AG04449 (cell line): Measurements from ENCODE around the gene ZNF32.
A peak's percentile ranks its signal among the peaks of the same experiment; 100 is the strongest.

ENCODE experiments used
- CTCF ChIA-PET: fragments of 350-600 bp; formaldehyde crosslinking; extraction: SDS; loops from one replicate; lab custom pipeline; 2021; ENCODE audit warnings: antibody characterized with exemption; lab: Yijun Ruan, JAX
- POLR2A ChIA-PET: fragments of 400-600, 350-600 bp; formaldehyde crosslinking; extraction: SDS; loops from one replicate; lab custom pipeline; 2020; ENCODE audit warnings: antibody characterized with exemption, inconsistent platforms; lab: Yijun Ruan, JAX
- DNase-seq: peaks from one replicate; pipeline ENCODE4 v3.0.0-alpha.2; 2010; ENCODE audit warnings: low read depth, low spot score
- H3K4me3 ChIP-seq: 2 replicates; pipeline ENCODE4 v1.5.1; 2011; ENCODE audit warnings: low read depth, mild to moderate bottlenecking, control low read depth, low read length
- CTCF ChIP-seq: IDR thresholded peaks from one replicate; pipeline ENCODE4 v1.5.1; 2011; ENCODE audit warnings: mild to moderate bottlenecking, moderate library complexity, low read length, control low read depth, inconsistent platforms; ENCODE audit not compliant: insufficient read depth; ENCODE audit errors: missing control alignments

Gene ZNF32

GRCh38 chr10:43671659-43672531 is 23.2 kb upstream of the ZNF32 start:
- ChIA-PET CTCF (interaction anchor here (0.8 to 6.6 kb wide), 19 partner anchors 8 to 1197 kb away, joined by 3 to 106 read pairs (median 5); partner anchors contain the start of gene CXCL12), POLR2A (no interaction called here)
- TF ChIP-seq CTCF: peak; percentile 56
- H3K4me3 ChIP-seq: no peak overlapping the region
- DNase-seq: no peak

- CTCF ChIA-PET: interaction anchor here (1.3 to 6.6 kb wide), 5 partner anchors 13 to 1205 kb away, joined by 3 to 106 read pairs (median 10); partner anchors contain the start of gene CXCL12
- POLR2A ChIA-PET: no interaction called here
- no peak for TF ChIP-seq CTCF
These were observed 20.7 kb upstream of the ZNF32 start for GRCh38 chr10:43669386-43669785.

GRCh38 chr10:43667761-43668386 is 19.2 kb upstream of the ZNF32 start:
- TF ChIP-seq CTCF: no peak
- CTCF ChIA-PET: interaction anchor here (0.9 to 6.6 kb wide), 9 partner anchors 10 to 1196 kb away, joined by 3 to 106 read pairs (median 4); partner anchors contain the start of gene CXCL12
- POLR2A ChIA-PET: no interaction called here
- H3K4me3 ChIP-seq: no peak overlapping the region
- DNase-seq: no peak

More at GRCh38 chr10:43669386-43669785, 20.7 kb upstream of the ZNF32 start:
- H3K4me3 ChIP-seq: no peak overlapping the region
- no peak for DNase-seq

- DNase-seq: no peak
- no peak overlapping the region for H3K4me3 ChIP-seq
- CTCF ChIA-PET: interaction anchor here (0.9 to 2.2 kb wide), 11 partner anchors 9 to 1197 kb away, joined by 3 to 7 read pairs (median 4); no protein-coding TSS in a partner anchor
These were observed 18.6 kb upstream of the ZNF32 start for GRCh38 chr10:43667317-43667731.

GRCh38 chr10:43666552-43666951 is 17.9 kb upstream of the ZNF32 start:
- no peak for DNase-seq
- ChIA-PET CTCF (interaction anchor here (0.8 to 2.2 kb wide), 10 partner anchors 9 to 1198 kb away, joined by 3 to 7 read pairs (median 4); no protein-coding TSS in a partner anchor), POLR2A (no interaction called here)
- TF ChIP-seq CTCF: no peak
- H3K4me3 ChIP-seq: no peak overlapping the region

More at GRCh38 chr10:43667317-43667731, 18.6 kb upstream of the ZNF32 start:
- peak; percentile 58 for TF ChIP-seq CTCF
- POLR2A ChIA-PET: no interaction called here

GRCh38 chr10:43665054-43665453 is 16.4 kb upstream of the ZNF32 start:
- TF ChIP-seq CTCF: no peak
- CTCF ChIA-PET: no interaction called here
- POLR2A ChIA-PET: no interaction called here
- H3K4me3 ChIP-seq: no peak overlapping the region
- DNase-seq: no peak
